SK-N-SH (cell line): ENCODE results near the gene MFAP3L. TPM values are rescaled to one million over a fixed set of nuclear protein-coding genes. Genes with fewer than 3 reads are reported as not detected.

ENCODE experiments used
- RFX5 ChIP-seq: IDR thresholded peaks from 2 replicates; pipeline ENCODE4 v1.6.1; 2012; ENCODE audit warnings: mild to moderate bottlenecking, improper control_type of control experiment, low read length
- polyA plus RNA-seq, 3 experiments: library from polyadenylated mRNA; depleted of rRNA; stranded (reverse); fragments of >200 nt; gene quantifications; 2 replicates each; pipeline ENCODE4 v1.2.3, GENCODE V29; 2012

The MFAP3L gene
- polyA plus RNA-seq, 1 of the 3 experiments (the other 2 are of a cell fraction), result 5.4 TPM

DNA sequence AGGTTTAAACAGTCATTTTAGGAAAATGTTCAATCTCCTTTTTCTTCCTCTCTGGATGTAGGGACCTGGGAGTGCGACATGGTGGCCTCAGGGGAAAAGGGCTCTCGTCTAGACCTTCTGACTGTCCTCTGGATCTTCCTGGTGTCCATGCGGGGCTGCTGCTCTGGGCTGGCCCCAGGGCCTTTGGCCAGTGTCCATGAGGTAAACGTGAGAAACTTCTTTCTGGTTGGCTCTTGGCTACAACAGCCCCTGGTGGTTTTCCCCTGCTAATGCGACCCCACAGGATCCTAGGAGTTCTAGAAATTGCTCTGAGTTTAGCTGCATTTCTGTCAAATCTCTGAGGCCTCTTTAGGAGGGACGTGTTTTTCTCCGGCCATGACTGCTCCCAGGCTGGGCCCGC lies 85.7 kb downstream of the MFAP3L start (continued):
- TF ChIP-seq RFX5, result no peak

Other genes with a start within 250 kb of the MFAP3L start
- 12.5 and 17.5 TPM in 2 replicates for gene AADAT, start 63.6 kb upstream of the MFAP3L start, polyA plus RNA-seq (2012; rRNA removed)